GM23248 (cell line): Measurements from ENCODE around the gene SSU72.

ENCODE experiments used
- EZH2 ChIP-seq: fragments of 200-600 bp; sonication (generic); IDR thresholded peaks from 2 replicates; pipeline ENCODE4 v1.6.1; 2018; ENCODE audit warnings: antibody characterized with exemption, mild to moderate bottlenecking; ENCODE audit not compliant: insufficient read depth, poor library complexity, severe bottlenecking
- EZH2phosphoT487 ChIP-seq: fragments of 200-600 bp; sonication (generic); IDR thresholded peaks from 2 replicates; pipeline ENCODE4 v1.6.1; 2018; ENCODE audit warnings: antibody characterized with exemption, moderate library complexity, mild to moderate bottlenecking, low read depth; ENCODE audit not compliant: insufficient read depth

DNA sequence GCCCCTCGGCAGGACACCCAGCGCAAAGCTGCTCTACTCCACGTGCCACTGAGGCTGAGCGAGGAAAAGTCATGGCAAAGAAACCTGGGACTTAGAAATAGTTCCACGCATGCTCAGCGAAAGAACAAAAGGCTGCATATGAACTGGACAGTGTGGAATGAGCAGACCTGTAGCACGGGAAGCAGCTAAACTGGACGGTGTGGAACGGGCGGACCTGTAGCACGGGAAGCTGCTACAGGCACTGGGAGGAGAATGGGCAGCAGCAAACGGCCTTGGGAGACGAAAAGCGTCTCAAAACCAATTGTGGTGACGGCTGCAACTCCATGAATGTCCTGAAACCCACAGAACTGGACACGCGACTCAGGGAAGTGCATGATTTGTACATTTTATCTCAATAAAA lies 15.6 kb downstream of the SSU72 start:
- no peak for TF ChIP-seq EZH2
- no peak for TF ChIP-seq EZH2phosphoT487
